ENCODE results near the gene FAM117B.
"Not testable (repeated sequence)": the region's sequence is repeated elsewhere in the genome, so short reads cannot be mapped to it uniquely, and the experiment has no call there.

Gene FAM117B

GRCh38 chr2:202757339-202757738, 122.6 kb downstream of the FAM117B start:
- DNase-seq (ENCODE audit: low read depth in 2 of 2) = no peak

GRCh38 chr2:202758128-202758527, 123.4 kb downstream of the FAM117B start:
- DNase-seq (ENCODE audit: low read depth in 2 of 2) = no peak

GRCh38 chr2:202758604-202759003, 123.8 kb downstream of the FAM117B start:
- no peak for DNase-seq (ENCODE audit: low read depth in 2 of 2)

GRCh38 chr2:202760848-202761247, 126.1 kb downstream of the FAM117B start:
- DNase-seq (ENCODE audit: low read depth in 2 of 2) = no peak

GRCh38 chr2:202762556-202762955, 127.8 kb downstream of the FAM117B start:
- DNase-seq (ENCODE audit: low read depth in 2 of 2) = no peak

- no peak for DNase-seq (ENCODE audit: low read depth in 2 of 2)
Measured at GRCh38 chr2:202763916-202764315, 129.1 kb downstream of the FAM117B start.

- DNase-seq (ENCODE audit: low read depth in 2 of 2) = no peak
Measured at GRCh38 chr2:202764991-202765390, 130.2 kb downstream of the FAM117B start.

GRCh38 chr2:202765436-202765835, 130.7 kb downstream of the FAM117B start:
- no peak for DNase-seq (ENCODE audit: low read depth in 2 of 2)

- DNase-seq (ENCODE audit: low read depth in 2 of 2) = no peak
Measured at GRCh38 chr2:202768273-202768672, 133.5 kb downstream of the FAM117B start.

- no peak for DNase-seq (ENCODE audit: low read depth in 2 of 2)
Measured at GRCh38 chr2:202769201-202769600, 134.4 kb downstream of the FAM117B start.

GRCh38 chr2:202771336-202771735, 136.6 kb downstream of the FAM117B start:
- no peak for DNase-seq (ENCODE audit: low read depth in 2 of 2)

- no peak for DNase-seq (ENCODE audit: low read depth in 2 of 2)
Measured at GRCh38 chr2:202771741-202772460, 137.1 kb downstream of the FAM117B start.

GRCh38 chr2:202773301-202773973, 138.7 kb downstream of the FAM117B start:
- DNase-seq (ENCODE audit: low read depth in 2 of 2) = no peak

GRCh38 chr2:202774104-202774503, 139.3 kb downstream of the FAM117B start:
- DNase-seq (ENCODE audit: low read depth in 2 of 2) = no peak

GRCh38 chr2:202778217-202778616, 143.4 kb downstream of the FAM117B start:
- DNase-seq (ENCODE audit: low read depth in 2 of 2) = no peak

GRCh38 chr2:202780514-202781021, 145.8 kb downstream of the FAM117B start:
- no peak for DNase-seq (ENCODE audit: low read depth in 2 of 2)

- no peak for DNase-seq (ENCODE audit: low read depth in 2 of 2)
Measured at GRCh38 chr2:202782940-202783558, 148.3 kb downstream of the FAM117B start.

GRCh38 chr2:202786842-202787241, 152.1 kb downstream of the FAM117B start:
- no peak for DNase-seq (ENCODE audit: low read depth in 2 of 2)

GRCh38 chr2:202790676-202791075, 155.9 kb downstream of the FAM117B start:
- DNase-seq (ENCODE audit: low read depth in 2 of 2) = no peak

- no peak for DNase-seq (ENCODE audit: low read depth in 2 of 2)
Measured at GRCh38 chr2:202797944-202798343, 163.2 kb downstream of the FAM117B start.

- DNase-seq (ENCODE audit: low read depth in 2 of 2) = not testable (repeated sequence)
Measured at GRCh38 chr2:202805911-202806310, 171.1 kb downstream of the FAM117B start.

GRCh38 chr2:202807431-202808138, 172.8 kb downstream of the FAM117B start:
- DNase-seq (ENCODE audit: low read depth in 2 of 2) = not testable (repeated sequence)
